Upper lobe of right lung (tissue), 1 donor: Measurements from ENCODE around the gene TPRN. TPM values are rescaled to one million over a fixed set of nuclear protein-coding genes. Genes with fewer than 3 reads are reported as not detected.

Experiments used
- ATAC-seq: fragments of 200-7000 bp; cut with Tn5 transposase; one replicate; pipeline ENCODE4 v1.9.1; 2020; ENCODE audit warnings: mild to moderate bottlenecking, moderate library complexity
- DNase-seq: peaks from one replicate; pipeline ENCODE4 v3.0.0-alpha.2; 2020
- H3K27ac ChIP-seq: fragments of 200-600 bp; one replicate; pipeline ENCODE4 v1.8.0; 2022
- H3K27me3 ChIP-seq: fragments of 200-600 bp; one replicate; pipeline ENCODE4 v1.8.0; 2022; ENCODE audit warnings: mild to moderate bottlenecking
- H3K36me3 ChIP-seq: fragments of 200-600 bp; one replicate; pipeline ENCODE4 v1.8.0; 2022
- H3K4me1 ChIP-seq: fragments of 200-600 bp; one replicate; pipeline ENCODE4 v1.8.0; 2022
- H3K4me3 ChIP-seq: fragments of 200-600 bp; one replicate; pipeline ENCODE4 v1.8.0; 2022; ENCODE audit warnings: mild to moderate bottlenecking
- H3K9me3 ChIP-seq: fragments of 200-600 bp; one replicate; pipeline ENCODE4 v1.8.0; 2022
- intact Hi-C: fragments of 100-400 bp; cut with DNase I; formaldehyde crosslinking; loops from one replicate; pipeline ENCODE4 v1.11.0; 2022
- total RNA-seq: library from RNA; stranded (reverse); fragmentation: NEBNext Ultra II Directional; extraction: Animal tissue kit (Norgen Biotek cat#: 25700); gene quantifications from one replicate; pipeline ENCODE4 v1.2.1, GENCODE V29; 2021
- TF ChIP-seq, protein P1 (sequence below): fragments of 200-600 bp; IDR thresholded peaks from one replicate; pipeline ENCODE4 v1.8.0; 2022; ENCODE audit warnings: antibody characterized with exemption
- donor health status: DM: no; HTN: yes; CAD: no; lungs with severe emphysema.

Gene TPRN
- total RNA-seq, 1 donor from 2014 or later, result 22.3 TPM

DNA sequence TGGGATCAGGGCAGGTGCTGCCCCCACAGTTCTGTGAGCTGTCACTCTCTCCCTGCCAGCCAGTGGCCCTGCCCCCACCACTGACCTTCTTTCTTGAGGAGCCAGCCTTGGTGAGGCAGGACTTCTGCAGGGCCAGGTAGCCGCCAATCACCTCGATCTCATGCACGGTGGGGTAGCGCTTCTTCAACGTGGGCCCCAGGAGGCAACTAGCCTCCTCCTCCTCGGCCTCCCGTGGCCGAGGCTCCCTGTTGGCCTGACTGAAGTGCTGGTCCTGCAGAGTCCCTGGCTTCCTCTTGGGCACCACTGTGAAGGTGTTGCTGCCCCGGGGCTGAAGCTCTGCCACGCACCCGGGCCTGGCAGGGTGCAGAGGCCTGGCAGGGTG lies 1.6 kb downstream of the TPRN start:
- Histone ChIP-seq H3K36me3 (no peaks in the 10 kb centered on the region), H3K4me1 (peaks cover 47% of the 10 kb centered on the region), H3K27ac (peak overlapping the region; percentile 68), H3K27me3 (no peaks in the 10 kb centered on the region), H3K4me3 (peak overlapping the region; percentile 55), H3K9me3 (no peaks in the 10 kb centered on the region)
- TF ChIP-seq, protein P1, sequence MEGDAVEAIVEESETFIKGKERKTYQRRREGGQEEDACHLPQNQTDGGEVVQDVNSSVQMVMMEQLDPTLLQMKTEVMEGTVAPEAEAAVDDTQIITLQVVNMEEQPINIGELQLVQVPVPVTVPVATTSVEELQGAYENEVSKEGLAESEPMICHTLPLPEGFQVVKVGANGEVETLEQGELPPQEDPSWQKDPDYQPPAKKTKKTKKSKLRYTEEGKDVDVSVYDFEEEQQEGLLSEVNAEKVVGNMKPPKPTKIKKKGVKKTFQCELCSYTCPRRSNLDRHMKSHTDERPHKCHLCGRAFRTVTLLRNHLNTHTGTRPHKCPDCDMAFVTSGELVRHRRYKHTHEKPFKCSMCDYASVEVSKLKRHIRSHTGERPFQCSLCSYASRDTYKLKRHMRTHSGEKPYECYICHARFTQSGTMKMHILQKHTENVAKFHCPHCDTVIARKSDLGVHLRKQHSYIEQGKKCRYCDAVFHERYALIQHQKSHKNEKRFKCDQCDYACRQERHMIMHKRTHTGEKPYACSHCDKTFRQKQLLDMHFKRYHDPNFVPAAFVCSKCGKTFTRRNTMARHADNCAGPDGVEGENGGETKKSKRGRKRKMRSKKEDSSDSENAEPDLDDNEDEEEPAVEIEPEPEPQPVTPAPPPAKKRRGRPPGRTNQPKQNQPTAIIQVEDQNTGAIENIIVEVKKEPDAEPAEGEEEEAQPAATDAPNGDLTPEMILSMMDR, result no peak
- ATAC-seq (no peak), DNase-seq (no peak)
- intact Hi-C loops, result no loop called here

DNA sequence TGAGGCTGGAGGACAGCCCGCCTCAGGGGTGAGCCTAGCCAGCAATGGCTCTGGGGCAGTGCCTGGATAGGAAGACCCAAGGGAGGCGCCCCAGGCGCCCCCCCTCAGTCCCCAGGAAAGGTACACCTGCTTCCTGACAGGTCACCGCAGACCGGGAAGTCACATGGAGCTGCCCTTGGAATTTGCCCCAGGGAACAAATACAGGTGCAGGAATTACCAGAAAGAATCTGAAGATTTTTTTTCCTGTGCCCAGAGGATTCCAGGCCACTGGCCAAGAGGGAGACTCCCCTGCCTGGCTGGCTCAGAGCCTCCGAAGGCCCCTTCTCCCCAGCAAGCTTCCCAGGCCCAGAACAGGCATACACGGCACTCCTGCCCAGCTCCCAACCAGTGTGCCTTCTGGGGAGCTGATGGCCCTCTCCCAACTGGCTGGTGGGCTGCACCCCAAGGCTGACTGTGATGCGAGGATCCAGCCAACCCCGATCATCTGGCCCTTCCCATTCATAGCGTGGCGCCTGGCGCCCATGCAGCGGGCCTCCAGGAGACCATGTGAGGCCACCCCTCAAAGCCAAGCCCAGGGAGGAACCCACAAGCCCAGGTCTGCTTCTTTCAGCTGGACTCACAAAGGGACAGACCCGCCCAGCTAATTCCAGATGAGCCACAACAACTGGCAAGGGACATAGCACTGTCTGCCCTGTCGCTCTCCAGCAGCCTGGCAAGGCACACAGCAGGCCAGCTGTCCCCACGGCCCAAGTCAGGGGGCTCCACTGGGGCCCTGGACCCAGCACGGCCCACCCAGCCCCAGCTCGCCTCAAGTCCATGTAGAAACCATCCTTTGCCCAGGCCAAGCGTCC lies 2.3 kb downstream of the TPRN start:
- Histone ChIP-seq H3K9me3 (no peaks in the 10 kb centered on the region), H3K36me3 (no peaks in the 10 kb centered on the region), H3K27ac (peak overlapping the region; percentile 68), H3K4me3 (peak overlapping the region; percentile 55), H3K4me1 (peaks cover 41% of the 10 kb centered on the region), H3K27me3 (no peaks in the 10 kb centered on the region)
- DNase-seq, result peak; percentile 83
- TF ChIP-seq, protein P1, result no peak
- intact Hi-C loops, result no loop called here
- peak; percentile 35 for ATAC-seq

DNA sequence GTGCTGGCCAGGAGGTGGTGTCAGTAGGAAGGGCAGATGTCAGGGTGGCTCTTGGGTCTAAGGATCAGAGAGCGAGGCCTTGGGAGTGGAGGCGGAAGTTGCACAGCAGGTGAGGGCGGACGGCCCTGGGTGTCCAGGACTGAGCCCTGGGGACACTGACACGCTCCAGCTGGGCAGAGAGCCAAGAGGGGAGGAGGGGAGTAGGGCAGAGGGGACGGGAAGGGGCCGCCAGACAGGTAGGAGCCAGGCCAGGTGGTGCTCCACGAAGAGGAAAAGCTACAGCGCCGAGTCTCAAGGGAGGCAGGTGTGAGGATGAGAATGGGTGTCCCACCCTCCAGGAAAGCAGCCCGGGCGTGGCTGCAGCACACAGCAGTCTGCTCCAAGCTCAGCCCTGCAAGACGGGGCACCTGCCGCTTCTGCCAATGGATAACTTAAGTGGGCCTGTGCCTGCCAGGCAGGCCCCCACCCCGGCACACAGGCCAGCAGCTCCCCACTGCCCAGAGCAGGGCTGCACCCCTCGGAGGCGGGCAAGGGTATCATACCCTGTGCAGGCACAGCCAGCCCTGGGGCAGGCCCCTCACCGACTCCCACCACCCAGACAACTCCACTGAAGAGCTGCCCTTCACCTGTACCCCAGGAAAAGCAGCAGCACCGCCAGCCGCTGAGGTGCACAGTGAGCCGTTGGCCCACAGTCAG lies 4.9 kb downstream of the TPRN start:
- Histone ChIP-seq H3K4me3 (no peak overlapping the region), H3K27ac (no peak overlapping the region), H3K4me1 (peaks cover 28% of the 10 kb centered on the region), H3K27me3 (no peaks in the 10 kb centered on the region), H3K36me3 (peaks cover 15% of the 10 kb centered on the region), H3K9me3 (no peaks in the 10 kb centered on the region)
- DNase-seq (no peak), ATAC-seq (no peak)
- intact Hi-C loops, result no loop called here
- TF ChIP-seq, protein P1, result no peak

DNA sequence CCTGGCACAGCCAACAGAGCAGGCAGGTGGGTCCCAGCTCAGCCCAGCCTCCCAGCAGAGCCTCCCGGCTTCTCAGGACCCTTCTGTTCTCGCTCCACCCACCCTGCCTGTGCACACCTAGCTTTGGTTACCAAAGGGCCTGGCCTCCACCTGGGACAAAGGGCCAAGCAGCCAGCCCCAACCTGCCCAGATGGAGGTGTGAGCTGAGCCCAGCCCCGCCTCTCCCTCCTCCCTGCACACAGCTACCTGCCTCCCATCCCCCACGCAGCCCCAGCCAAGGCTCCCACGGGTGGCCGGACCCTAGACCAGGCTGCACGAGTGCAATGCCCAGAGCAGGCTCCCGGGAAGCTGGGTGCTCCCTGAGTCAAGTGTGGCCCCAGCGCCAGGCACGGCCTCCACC lies 5.6 kb downstream of the TPRN start:
- no peak for ATAC-seq
- no peak overlapping the region for H3K4me3 ChIP-seq
- intact Hi-C loops, result no loop called here
- TF ChIP-seq, protein P1, result no peak
- no peaks in the 10 kb centered on the region for H3K27me3 ChIP-seq
- H3K27ac ChIP-seq, result no peak overlapping the region
- no peaks in the 10 kb centered on the region for H3K9me3 ChIP-seq
- DNase-seq, result no peak
- H3K4me1 ChIP-seq, result peaks cover 34% of the 10 kb centered on the region
- H3K36me3 ChIP-seq, result peaks cover 22% of the 10 kb centered on the region

DNA sequence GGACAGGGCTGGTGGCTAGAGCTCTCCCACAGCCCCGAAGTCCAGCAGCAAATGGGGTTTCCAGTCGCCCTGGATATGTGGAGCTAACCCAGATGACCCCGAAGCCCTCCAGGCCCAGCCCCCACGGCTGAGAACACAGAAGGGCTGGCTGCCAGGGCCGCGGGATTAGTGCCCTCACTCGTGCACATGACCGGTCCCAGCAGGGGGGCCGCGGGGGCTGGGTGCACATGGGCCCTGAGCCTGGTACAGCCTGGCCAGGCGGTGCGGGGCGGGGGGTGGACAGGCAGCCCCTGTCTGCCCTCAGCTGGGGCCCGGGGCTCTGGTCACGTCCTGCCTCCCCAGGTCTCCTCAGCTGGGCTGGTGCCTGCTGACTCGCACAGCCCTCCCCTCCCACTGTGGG lies 6.2 kb downstream of the TPRN start:
- TF ChIP-seq, protein P1, result no peak
- H3K27ac ChIP-seq, result no peak overlapping the region
- no peaks in the 10 kb centered on the region for H3K27me3 ChIP-seq
- no peak overlapping the region for H3K4me3 ChIP-seq
- no peak for ATAC-seq
- H3K4me1 ChIP-seq, result peaks cover 34% of the 10 kb centered on the region
- H3K9me3 ChIP-seq, result no peaks in the 10 kb centered on the region
- intact Hi-C loops, result no loop called here
- H3K36me3 ChIP-seq, result peaks cover 24% of the 10 kb centered on the region
- DNase-seq, result no peak
